Endothelial cell of umbilical vein (primary cell): ENCODE results near the gene MRPL47. TPM values are rescaled to one million over a fixed set of nuclear protein-coding genes. Genes with fewer than 3 reads are reported as not detected.
A peak's percentile ranks its signal among the peaks of the same experiment; 100 is the strongest.

Source experiments
- BruUV-seq: library from RNA; stranded (reverse); fragments of 400-500 nt; replicated peaks from 2 replicates; lab custom pipeline; 2021; lab: Mats Ljungman, UMichigan
- CTCF ChIA-PET: fragments of 300-600, 350-600 bp; sonication (Branson Sonifier 250); formaldehyde crosslinking; loops from one replicate; lab custom pipeline; 2021; ENCODE audit warnings: antibody characterized with exemption, inconsistent platforms; lab: Charles Lee
- POLR2A ChIA-PET: fragments of 300-600, 350-600 bp; sonication (Branson Sonifier 250); formaldehyde crosslinking; loops from one replicate; lab custom pipeline; 2021; ENCODE audit warnings: antibody characterized with exemption, inconsistent platforms; lab: Charles Lee
- DNase-seq: peaks from one replicate; pipeline ENCODE4 v3.0.0-alpha.2; 2011; ENCODE audit warnings: low read depth, low spot score
- FAIRE-seq: peaks from 2 replicates; lab custom pipeline; 2011; peaks lifted over from hg19 to GRCh38; lab: Jason Lieb, UNC
- H2AFZ ChIP-seq: 2 replicates; pipeline ENCODE4 v1.6.0; 2012; ENCODE audit warnings: low read depth, low read length, control low read depth, inconsistent platforms
- H3K27ac ChIP-seq: 2 replicates; pipeline ENCODE4 v1.5.1; 2011; ENCODE audit warnings: low read depth, mild to moderate bottlenecking, control low read depth, low read length, moderate library complexity; ENCODE audit not compliant: insufficient read depth
- H3K27me3 ChIP-seq, 2 experiments: 2 replicates each; pipeline versions ENCODE4 v1.6.0 to v1.6.1; 2011; ENCODE audit warnings: low read length in 2 of 2, mixed read lengths in 1 of 2; ENCODE audit not compliant: control insufficient read depth in 2 of 2, insufficient read depth in 2 of 2
- H3K36me3 ChIP-seq, 2 experiments: 2 replicates in 1 of 2; 3 replicates in 1 of 2; pipeline ENCODE4 v1.5.1; 2011; ENCODE audit warnings: low read length in 2 of 2, mild to moderate bottlenecking in 1 of 2, moderate library complexity in 1 of 2; ENCODE audit not compliant: control insufficient read depth in 2 of 2, insufficient read depth in 2 of 2; ENCODE audit errors: extremely low read depth in 1 of 2
- H3K4me1 ChIP-seq: 3 replicates; pipeline ENCODE4 v1.5.1; 2011; ENCODE audit warnings: mild to moderate bottlenecking, low read length; ENCODE audit not compliant: control insufficient read depth, insufficient read depth; ENCODE audit errors: extremely low read depth
- H3K4me2 ChIP-seq: 2 replicates; pipeline ENCODE4 v1.6.1; 2011; ENCODE audit warnings: low read length, control low read depth, mixed read lengths; ENCODE audit not compliant: insufficient read depth
- H3K4me3 ChIP-seq, 3 experiments: fragments of 200-600 bp in 1 of 3; sonication (generic), shearing (Covaris generic) in 1 of 3; replicated peaks in 1 of 3; 2 replicates each; pipeline ENCODE4 v1.5.1; 2011 to 2016; ENCODE audit warnings: control low read depth in 3 of 3, low read length in 3 of 3, mild to moderate bottlenecking in 2 of 3, inconsistent platforms in 1 of 3, low read depth in 1 of 3, moderate library complexity in 1 of 3; ENCODE audit not compliant: insufficient read depth in 1 of 3
- H3K79me2 ChIP-seq: 2 replicates; pipeline ENCODE4 v1.6.0; 2012; ENCODE audit warnings: low read length, inconsistent platforms; ENCODE audit not compliant: control insufficient read depth, insufficient read depth
- H3K9ac ChIP-seq: replicated peaks from 2 replicates; pipeline ENCODE3; 2011; ENCODE audit warnings: low read length, control low read depth; ENCODE audit not compliant: insufficient read depth; ENCODE audit errors: extremely low read depth
- H3K9me1 ChIP-seq: replicated peaks from 3 replicates; pipeline ENCODE4 v1.6.0; 2011; ENCODE audit warnings: mild to moderate bottlenecking, low read length; ENCODE audit not compliant: control insufficient read depth, insufficient read depth; ENCODE audit errors: extremely low read depth
- H3K9me3 ChIP-seq: replicated peaks from 2 replicates; pipeline ENCODE4 v1.5.1; 2012; ENCODE audit warnings: low read length, inconsistent platforms; ENCODE audit not compliant: control insufficient read depth, insufficient read depth
- H4K20me1 ChIP-seq: replicated peaks from 2 replicates; pipeline ENCODE3; 2011; ENCODE audit warnings: mild to moderate bottlenecking, low read length; ENCODE audit not compliant: control insufficient read depth, insufficient read depth; ENCODE audit errors: extremely low read depth
- EZH2 ChIP-seq: IDR thresholded peaks from 2 replicates; pipeline ENCODE4 v1.6.1; 2012; ENCODE audit warnings: borderline replicate concordance, low read depth, mild to moderate bottlenecking, moderate library complexity, low read length, inconsistent platforms; ENCODE audit not compliant: severe bottlenecking
- FOS ChIP-seq: IDR thresholded peaks from 2 replicates; pipeline ENCODE4 v1.6.1; 2011; ENCODE audit warnings: mild to moderate bottlenecking, low read length, moderate library complexity, borderline replicate concordance; ENCODE audit not compliant: insufficient read depth
- GATA2 ChIP-seq: IDR thresholded peaks from 2 replicates; pipeline ENCODE4 v1.7.0; 2011; ENCODE audit warnings: low read depth, mild to moderate bottlenecking, moderate library complexity, mixed read lengths, low read length; ENCODE audit not compliant: insufficient read length, insufficient read depth
- JUN ChIP-seq: IDR thresholded peaks from 2 replicates; pipeline ENCODE4 v1.6.1; 2011; ENCODE audit warnings: borderline replicate concordance, low read depth; ENCODE audit not compliant: insufficient read length, insufficient read depth
- MYC ChIP-seq: IDR thresholded peaks from one replicate; pipeline ENCODE4 v1.6.1; 2011; ENCODE audit warnings: mild to moderate bottlenecking, low read depth, low read length
- POLR2A ChIP-seq: IDR thresholded peaks from 2 replicates; pipeline ENCODE4 v1.6.1; 2012; ENCODE audit warnings: low read depth, mild to moderate bottlenecking, control low read depth, low read length
- POLR2AphosphoS5 ChIP-seq: IDR thresholded peaks from 2 replicates; pipeline ENCODE4 v1.6.1; 2012; ENCODE audit warnings: low read depth, mild to moderate bottlenecking, control low read depth, low read length, moderate library complexity; ENCODE audit not compliant: insufficient read depth
- dilution Hi-C: fragments of 300-500 bp; cut with MboI; formaldehyde crosslinking; loops from one replicate; pipeline ENCODE4 v1.15.0; 2019; ENCODE audit warnings: low sequenced_read_pairs; ENCODE audit not compliant: extremely low pct_ligation_motif_present
- intact Hi-C: fragments of 100-400 bp; cut with micrococcal nuclease; formaldehyde crosslinking; loops from one replicate; pipeline ENCODE4 v1.10.0; 2022
- polyA plus RNA-seq, 4 experiments: library from polyadenylated mRNA; depleted of rRNA in 3 of 4; stranded (reverse) in 3 of 4; unstranded in 1 of 4; fragments of >200 nt; gene quantifications; 2 replicates each; pipeline versions ENCODE4 v1.2.1 to v1.2.3, GENCODE V29; 2011 to 2012; ENCODE audit warnings: missing spikeins in 1 of 4
- total RNA-seq: library from RNA; stranded (reverse); gene quantifications from 2 replicates; pipeline ENCODE4 v1.2.3, GENCODE V29; 2021
- TF ChIP-seq, protein P1 (sequence below): IDR thresholded peaks from 2 replicates; pipeline ENCODE4 v1.6.1; 2011; ENCODE audit not compliant: insufficient read depth, insufficient read length
- TF ChIP-seq, protein P2 (sequence below), 2 donors: IDR thresholded peaks; 1 replicate in 1 of 2; 2 replicates in 1 of 2; pipeline ENCODE4 v1.5.1; 2011; ENCODE audit warnings: low read length in 2 of 2, mild to moderate bottlenecking in 2 of 2, moderate library complexity in 2 of 2, control low read depth in 1 of 2, inconsistent platforms in 1 of 2, low read depth in 1 of 2; ENCODE audit not compliant: insufficient read depth in 1 of 2; ENCODE audit errors: extremely low read depth in 1 of 2

Gene MRPL47
- total and polyA plus RNA-seq, 2 donors (not counting 3 experiments of a cell fraction or from before 2014, with no cell fraction given): 20.3 to 47.0 TPM

DNA sequence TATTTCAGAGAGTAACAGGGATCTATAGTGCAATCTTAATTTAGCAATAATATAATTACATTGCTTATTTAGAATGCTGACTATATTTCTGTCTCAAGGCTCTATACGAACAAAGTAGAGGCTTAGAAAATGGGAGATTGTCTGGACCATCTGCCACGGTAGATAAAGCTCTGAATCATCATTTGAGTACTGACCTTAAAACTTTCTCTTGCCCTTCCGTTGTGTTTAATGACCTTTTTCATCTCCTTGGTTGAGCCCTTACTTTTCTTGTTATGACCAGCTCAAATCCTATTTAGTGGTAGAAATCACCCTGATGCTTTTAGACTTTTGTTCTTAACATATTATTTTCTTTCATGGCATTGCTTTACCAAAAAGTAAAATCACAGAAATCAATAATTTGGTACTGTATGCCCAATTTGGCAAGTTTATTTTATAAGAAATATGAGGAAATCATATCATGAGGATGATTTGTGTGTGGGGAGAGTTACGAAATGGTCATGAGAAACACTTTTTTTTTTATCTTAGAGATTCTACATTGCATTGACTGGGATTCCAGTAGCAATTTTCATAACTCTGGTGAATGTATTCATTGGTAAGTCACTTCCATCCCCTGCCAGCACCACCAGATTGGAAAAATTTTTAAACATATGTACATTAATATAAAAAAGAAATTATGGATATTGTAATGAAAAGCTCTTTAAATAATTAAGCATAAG, 11.2 kb upstream of the MRPL47 start:
- ChIA-PET CTCF (interaction anchor here (0.5 to 5.3 kb wide), 3 partner anchors 34 to 292 kb away, joined by 3 to 23 read pairs (median 4); no protein-coding TSS in a partner anchor), POLR2A (no interaction called here)
- intact Hi-C loops (loop anchor here (2.0 kb wide), 1 partner anchor 37 kb away; the partner anchor contains the start of gene USP13), dilution Hi-C loops (no loop called here)
- Histone ChIP-seq H3K79me2 (peaks cover 4% of the 10 kb centered on the region), H3K36me3 (peaks cover 0 to 3% of the 10 kb centered on the region in 2 experiments), H3K4me1 (peaks cover 35% of the 10 kb centered on the region), H3K27me3 (no peaks in the 10 kb centered on the region), H3K9ac (peak overlapping the region; percentile 11), H2AFZ (no peak overlapping the region), H3K9me3 (no peaks in the 10 kb centered on the region), H3K4me3 (no peak overlapping the region), H3K4me2 (peak overlapping the region; percentile 98), H4K20me1 (no peaks in the 10 kb centered on the region), H3K27ac (peak overlapping the region; percentile 89), H3K9me1 (no peaks in the 10 kb centered on the region)
- FAIRE-seq (peak; percentile 35), DNase-seq (peak; percentile 76)
- no TSS peak for BruUV-seq
- TF ChIP-seq GATA2 (peak; percentile 48), FOS (peak; percentile 12), JUN (peak; percentile 44)
- TF ChIP-seq, protein P1, sequence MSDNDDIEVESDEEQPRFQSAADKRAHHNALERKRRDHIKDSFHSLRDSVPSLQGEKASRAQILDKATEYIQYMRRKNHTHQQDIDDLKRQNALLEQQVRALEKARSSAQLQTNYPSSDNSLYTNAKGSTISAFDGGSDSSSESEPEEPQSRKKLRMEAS: no peak

DNA sequence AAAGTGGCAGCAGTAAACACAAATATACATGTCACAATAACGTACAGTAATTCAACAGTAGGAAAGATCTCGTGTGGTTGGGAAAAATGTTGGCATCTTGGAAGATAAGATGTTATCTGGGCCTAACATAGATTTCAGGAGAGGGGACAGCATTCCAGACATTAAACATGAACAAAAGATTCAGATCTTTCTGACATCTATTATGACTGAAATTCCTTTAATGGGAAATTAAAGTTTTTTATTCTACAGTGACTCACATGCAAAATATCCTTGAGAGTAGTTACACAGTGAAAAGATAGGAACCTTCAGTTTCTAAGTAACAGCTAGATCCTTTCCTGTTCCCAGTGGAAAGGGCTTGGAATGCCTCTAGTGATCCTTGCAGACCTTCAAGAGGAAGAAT, 9.4 kb upstream of the MRPL47 start:
- dilution Hi-C loops (no loop called here), intact Hi-C loops (loop anchor here (1.0 to 2.0 kb wide), 3 partner anchors 10 to 57 kb away; partner anchors contain the start of genes MRPL47, NDUFB5 and USP13)
- H3K79me2 ChIP-seq: peaks cover 7% of the 10 kb centered on the region
- no peaks in the 10 kb centered on the region for H3K9me1 ChIP-seq
- no peaks in the 10 kb centered on the region for H3K9me3 ChIP-seq
- no TSS peak for BruUV-seq
- H2AFZ ChIP-seq: peak overlapping the region; percentile 32
- H3K36me3 ChIP-seq: peaks cover 0 to 2% of the 10 kb centered on the region in 2 experiments
- DNase-seq: peak; percentile 83
- peak overlapping the region; percentile 98 for H3K4me2 ChIP-seq
- ChIA-PET CTCF (interaction anchor here (1.0 to 5.3 kb wide), 4 partner anchors 9 to 154 kb away, joined by 3 to 23 read pairs (median 4); partner anchors contain the start of genes MRPL47 and NDUFB5), POLR2A (no interaction called here)
- TF ChIP-seq FOS (no peak), JUN (peak; percentile 52), EZH2 (no peak), POLR2AphosphoS5 (no peak), POLR2A (no peak), MYC (no peak), GATA2 (peak; percentile 79)
- TF ChIP-seq, protein P2, sequence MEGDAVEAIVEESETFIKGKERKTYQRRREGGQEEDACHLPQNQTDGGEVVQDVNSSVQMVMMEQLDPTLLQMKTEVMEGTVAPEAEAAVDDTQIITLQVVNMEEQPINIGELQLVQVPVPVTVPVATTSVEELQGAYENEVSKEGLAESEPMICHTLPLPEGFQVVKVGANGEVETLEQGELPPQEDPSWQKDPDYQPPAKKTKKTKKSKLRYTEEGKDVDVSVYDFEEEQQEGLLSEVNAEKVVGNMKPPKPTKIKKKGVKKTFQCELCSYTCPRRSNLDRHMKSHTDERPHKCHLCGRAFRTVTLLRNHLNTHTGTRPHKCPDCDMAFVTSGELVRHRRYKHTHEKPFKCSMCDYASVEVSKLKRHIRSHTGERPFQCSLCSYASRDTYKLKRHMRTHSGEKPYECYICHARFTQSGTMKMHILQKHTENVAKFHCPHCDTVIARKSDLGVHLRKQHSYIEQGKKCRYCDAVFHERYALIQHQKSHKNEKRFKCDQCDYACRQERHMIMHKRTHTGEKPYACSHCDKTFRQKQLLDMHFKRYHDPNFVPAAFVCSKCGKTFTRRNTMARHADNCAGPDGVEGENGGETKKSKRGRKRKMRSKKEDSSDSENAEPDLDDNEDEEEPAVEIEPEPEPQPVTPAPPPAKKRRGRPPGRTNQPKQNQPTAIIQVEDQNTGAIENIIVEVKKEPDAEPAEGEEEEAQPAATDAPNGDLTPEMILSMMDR (IDR thresholded peaks at IDR 0.05; ENCODE audit: extremely low read depth in 1 of 2, insufficient read depth in 1 of 2, low read depth in 1 of 2, low read length in 2 of 2): no peak
- TF ChIP-seq, protein P1: no peak
- peak; percentile 73 for FAIRE-seq
- peak overlapping the region in 1 of 3 experiments; percentile 35 for H3K4me3 ChIP-seq
- H3K27me3 ChIP-seq: no peaks in the 10 kb centered on the region
- peak overlapping the region; percentile 66 for H3K9ac ChIP-seq
- peaks cover 35% of the 10 kb centered on the region for H3K4me1 ChIP-seq
- H3K27ac ChIP-seq: peak overlapping the region; percentile 89
- no peaks in the 10 kb centered on the region for H4K20me1 ChIP-seq
